Caco-2 (cell line): ENCODE measurements around the gene CATSPERD. TPM values are rescaled to one million over a fixed set of nuclear protein-coding genes. Genes with fewer than 3 reads are reported as not detected.
A peak's percentile ranks its signal among the peaks of the same experiment; 100 is the strongest.

Experiments
- BruUV-seq: library from RNA; stranded (reverse); fragments of 400-500 nt; replicated peaks from 2 replicates; lab custom pipeline; 2021; lab: Mats Ljungman, UMichigan
- CTCF ChIA-PET: fragments of 300-600 bp; sonication (Branson Sonifier 250); formaldehyde crosslinking; loops from one replicate; lab custom pipeline; 2022; ENCODE audit warnings: antibody characterized with exemption; lab: Charles Lee
- POLR2A ChIA-PET: fragments of 300-600 bp; sonication (Branson Sonifier 250); formaldehyde crosslinking; loops from one replicate; lab custom pipeline; 2022; ENCODE audit warnings: antibody characterized with exemption; lab: Charles Lee
- DNase-seq, 2 experiments: peaks; one replicate each; pipeline versions ENCODE4 v3.0.0 to v3.0.0-alpha.2; 2020 to 2022
- H3K27me3 ChIP-seq: replicated peaks from 2 replicates; pipeline ENCODE4 v1.6.0; 2011; ENCODE audit warnings: low read length; ENCODE audit not compliant: control insufficient read depth, insufficient read depth
- H3K36me3 ChIP-seq: 2 replicates; pipeline ENCODE4 v1.5.1; 2011; ENCODE audit warnings: low read length; ENCODE audit not compliant: control insufficient read depth, insufficient read depth
- H3K4me1 ChIP-seq: fragments of 250-450 bp; sonication (Bioruptor Pico); 2 replicates; pipeline ENCODE4 v1.5.1; 2020; ENCODE audit warnings: mild to moderate bottlenecking
- H3K4me3 ChIP-seq: 2 replicates; pipeline ENCODE4 v1.5.1; 2011; ENCODE audit warnings: low read depth, mild to moderate bottlenecking, control low read depth, low read length
- H3K9me3 ChIP-seq: fragments of 250-450 bp; sonication (Bioruptor Pico); 2 replicates; pipeline ENCODE4 v1.5.1; 2020; ENCODE audit warnings: mild to moderate bottlenecking, moderate library complexity
- H3K27ac Mint-ChIP-seq: one replicate; pipeline ENCODE4 v1.8.0; 2022; ENCODE audit warnings: mixed read lengths; ENCODE audit not compliant: unreplicated experiment
- H3K27me3 Mint-ChIP-seq: one replicate; pipeline ENCODE4 v1.8.0; 2022; ENCODE audit warnings: mixed read lengths; ENCODE audit not compliant: insufficient read depth, unreplicated experiment
- H3K36me3 Mint-ChIP-seq: one replicate; pipeline ENCODE4 v1.8.0; 2022; ENCODE audit warnings: mild to moderate bottlenecking, mixed read lengths; ENCODE audit not compliant: insufficient read depth, unreplicated experiment
- H3K4me1 Mint-ChIP-seq: one replicate; pipeline ENCODE4 v1.8.0; 2022; ENCODE audit warnings: low read depth, mixed read lengths; ENCODE audit not compliant: unreplicated experiment
- H3K4me3 Mint-ChIP-seq: one replicate; pipeline ENCODE4 v1.8.0; 2022; ENCODE audit warnings: mild to moderate bottlenecking, moderate library complexity, mixed read lengths; ENCODE audit not compliant: unreplicated experiment
- H3K9me3 Mint-ChIP-seq: one replicate; pipeline ENCODE4 v1.8.0; 2022; ENCODE audit warnings: mixed read lengths; ENCODE audit not compliant: unreplicated experiment
- intact Hi-C: fragments of 100-400 bp; cut with micrococcal nuclease; formaldehyde crosslinking; loops from one replicate; pipeline ENCODE4 v1.10.0; 2022; ENCODE audit not compliant: unreplicated experiment
- total RNA-seq: library from RNA; stranded (reverse); gene quantifications from 2 replicates; pipeline ENCODE4 v1.2.3, GENCODE V29; 2022
- TF ChIP-seq, protein P1 (sequence below), 2 experiments: fragments of 200-600 bp in 1 of 2; IDR thresholded peaks; 1 replicate in 1 of 2; 2 replicates in 1 of 2; pipeline versions ENCODE4 v1.5.1 to v1.8.0; 2011 to 2022; ENCODE audit warnings: antibody characterized with exemption in 1 of 2, control low read depth in 1 of 2, inconsistent platforms in 1 of 2, low read depth in 1 of 2, low read length in 1 of 2, mild to moderate bottlenecking in 1 of 2, moderate library complexity in 1 of 2; ENCODE audit not compliant: insufficient read depth in 1 of 2, severe bottlenecking in 1 of 2, unreplicated experiment in 1 of 2

Gene CATSPERD
- total RNA-seq, 1 experiment from 2014 or later = not detected

DNA sequence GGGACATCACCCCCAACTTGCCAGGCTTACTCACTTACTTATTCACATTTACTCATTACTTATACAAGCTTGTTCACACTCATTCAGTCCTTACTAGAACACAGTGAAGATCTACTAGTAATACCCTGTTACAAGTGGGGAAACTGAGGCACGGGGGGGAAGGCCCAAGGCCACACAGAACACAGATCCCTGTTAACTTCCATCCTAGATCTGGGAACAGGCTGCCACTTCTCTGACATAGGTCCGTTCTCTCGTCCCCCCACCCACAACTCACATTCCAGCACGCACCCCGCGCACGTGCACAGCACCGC, 83.0 kb downstream of the CATSPERD start:
- no peaks in the 10 kb centered on the region for H3K9me3 Mint-ChIP-seq
- CTCF ChIA-PET = interaction anchor here (0.6 to 2.0 kb wide), 25 partner anchors 9 to 295 kb away, joined by 3 to 56 read pairs (median 6); partner anchors contain the start of genes CATSPERD, DUS3L, LONP1 and NDUFA11
- Histone ChIP-seq H3K9me3 (no peaks in the 10 kb centered on the region), H3K36me3 (no peaks in the 10 kb centered on the region), H3K4me1 (0 out of 2 replicates have a peak, but pooled peaks cover 3% of the 10 kb centered on the region), H3K4me3 (peak overlapping the region; percentile 40), H3K27me3 (no peaks in the 10 kb centered on the region)
- H3K27me3 Mint-ChIP-seq = no peaks in the 10 kb centered on the region
- no TSS peak for BruUV-seq
- TF ChIP-seq, protein P1, sequence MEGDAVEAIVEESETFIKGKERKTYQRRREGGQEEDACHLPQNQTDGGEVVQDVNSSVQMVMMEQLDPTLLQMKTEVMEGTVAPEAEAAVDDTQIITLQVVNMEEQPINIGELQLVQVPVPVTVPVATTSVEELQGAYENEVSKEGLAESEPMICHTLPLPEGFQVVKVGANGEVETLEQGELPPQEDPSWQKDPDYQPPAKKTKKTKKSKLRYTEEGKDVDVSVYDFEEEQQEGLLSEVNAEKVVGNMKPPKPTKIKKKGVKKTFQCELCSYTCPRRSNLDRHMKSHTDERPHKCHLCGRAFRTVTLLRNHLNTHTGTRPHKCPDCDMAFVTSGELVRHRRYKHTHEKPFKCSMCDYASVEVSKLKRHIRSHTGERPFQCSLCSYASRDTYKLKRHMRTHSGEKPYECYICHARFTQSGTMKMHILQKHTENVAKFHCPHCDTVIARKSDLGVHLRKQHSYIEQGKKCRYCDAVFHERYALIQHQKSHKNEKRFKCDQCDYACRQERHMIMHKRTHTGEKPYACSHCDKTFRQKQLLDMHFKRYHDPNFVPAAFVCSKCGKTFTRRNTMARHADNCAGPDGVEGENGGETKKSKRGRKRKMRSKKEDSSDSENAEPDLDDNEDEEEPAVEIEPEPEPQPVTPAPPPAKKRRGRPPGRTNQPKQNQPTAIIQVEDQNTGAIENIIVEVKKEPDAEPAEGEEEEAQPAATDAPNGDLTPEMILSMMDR (IDR thresholded peaks at IDR 0.05; ENCODE audit: insufficient read depth in 1 of 2, low read depth in 1 of 2, low read length in 1 of 2, severe bottlenecking in 1 of 2, unreplicated experiment in 1 of 2) = no peak
- peak in 1 of 2 experiments; percentile 54 for DNase-seq
- no peaks in the 10 kb centered on the region for H3K36me3 Mint-ChIP-seq
- peak overlapping the region; percentile 53 for H3K27ac Mint-ChIP-seq
- no peaks in the 10 kb centered on the region for H3K4me1 Mint-ChIP-seq
- intact Hi-C loops = no loop called here
- POLR2A ChIA-PET = interaction anchor here (0.7 to 1.3 kb wide), 3 partner anchors 24 to 101 kb away, joined by 3 to 15 read pairs (median 7); partner anchors contain the start of genes NDUFA11 and VMAC
- H3K4me3 Mint-ChIP-seq = peak overlapping the region; percentile 75

DNA sequence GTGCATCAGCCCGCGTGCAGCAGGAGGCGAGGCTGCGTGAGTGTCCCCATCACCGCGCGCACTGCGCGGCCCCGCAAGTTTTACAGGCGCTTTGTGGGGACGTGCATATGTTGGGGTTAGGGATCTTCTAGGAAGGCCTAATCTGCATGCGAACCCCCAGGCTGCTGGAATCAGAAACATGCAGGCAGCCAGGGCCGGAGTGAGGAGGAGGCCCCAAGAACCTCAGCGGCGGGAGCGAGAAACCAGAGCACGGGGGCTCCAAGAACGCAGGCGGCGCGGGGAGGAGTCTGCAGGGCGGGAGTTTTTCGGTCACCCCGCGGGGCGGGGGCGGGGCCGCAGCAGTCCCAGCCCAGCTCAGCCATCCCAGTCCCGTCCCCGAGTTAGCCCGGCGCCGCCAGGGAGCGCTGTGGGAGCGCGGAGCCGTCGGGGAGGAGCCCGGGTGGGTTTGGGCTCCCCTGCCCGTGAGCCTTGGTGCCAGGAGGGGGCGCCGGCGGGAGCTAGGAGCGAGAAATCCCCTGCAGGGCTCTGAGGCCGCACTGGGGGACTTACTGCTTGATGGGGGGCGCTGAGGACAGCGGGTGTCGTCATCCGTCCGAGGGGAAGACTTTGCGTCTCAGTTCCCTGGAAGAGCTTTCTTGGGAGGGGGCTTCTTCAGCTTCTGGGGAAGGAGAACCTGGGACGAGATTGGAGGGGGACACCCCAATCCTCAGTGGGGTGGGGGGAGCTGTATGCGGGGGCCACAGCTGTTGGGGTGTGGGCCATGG, 83.5 kb downstream of the CATSPERD start:
- H3K36me3 ChIP-seq = no peaks in the 10 kb centered on the region
- ChIA-PET POLR2A (interaction anchor here (0.7 to 1.3 kb wide), 3 partner anchors 24 to 100 kb away, joined by 3 to 15 read pairs (median 7); partner anchors contain the start of genes NDUFA11 and VMAC), CTCF (interaction anchor here (0.6 to 2.0 kb wide), 27 partner anchors 10 to 295 kb away, joined by 3 to 56 read pairs (median 6); partner anchors contain the start of genes CATSPERD, DUS3L, LONP1 and NDUFA11)
- TF ChIP-seq, protein P1 (IDR thresholded peaks at IDR 0.05; ENCODE audit: insufficient read depth in 1 of 2, low read depth in 1 of 2, low read length in 1 of 2, severe bottlenecking in 1 of 2, unreplicated experiment in 1 of 2) = peak; percentile 91 to 97
- DNase-seq = peak; percentile 93 to 98
- BruUV-seq = no TSS peak
- H3K27me3 Mint-ChIP-seq = no peaks in the 10 kb centered on the region
- H3K27ac Mint-ChIP-seq = peak overlapping the region; percentile 53
- H3K27me3 ChIP-seq = no peaks in the 10 kb centered on the region
- intact Hi-C loops = loop anchor here (1.0 to 2.0 kb wide), 3 partner anchors 19 to 100 kb away; partner anchors contain the start of gene VMAC
- H3K4me3 Mint-ChIP-seq = peak overlapping the region; percentile 75
- H3K4me3 ChIP-seq = peak overlapping the region; percentile 40
- no peaks in the 10 kb centered on the region for H3K36me3 Mint-ChIP-seq
- no peaks in the 10 kb centered on the region for H3K9me3 Mint-ChIP-seq
- H3K9me3 ChIP-seq = no peaks in the 10 kb centered on the region
- H3K4me1 Mint-ChIP-seq = no peaks in the 10 kb centered on the region
- H3K4me1 ChIP-seq = 0 out of 2 replicates have a peak, but pooled peaks cover 3% of the 10 kb centered on the region
